CD4-positive, alpha-beta memory T cell (primary cell): ENCODE data around the gene TNK2. TPM values are rescaled to one million over a fixed set of nuclear protein-coding genes. Genes with fewer than 3 reads are reported as not detected.
"Not testable (repeated sequence)": the region's sequence is repeated elsewhere in the genome, so short reads cannot be mapped to it uniquely, and the experiment has no call there.

Experiments used
- CTCF ChIA-PET: fragments of 350-600 bp; sonication (Branson Sonifier 250); formaldehyde crosslinking; loops from one replicate; lab custom pipeline; 2021; ENCODE audit warnings: inconsistent platforms; ENCODE audit not compliant: partially characterized antibody; lab: Charles Lee
- POLR2A ChIA-PET: fragments of 350-600 bp; sonication (Branson Sonifier 250); formaldehyde crosslinking; loops from one replicate; lab custom pipeline; 2021; ENCODE audit not compliant: partially characterized antibody; lab: Charles Lee
- DNase-seq, 5 donors: peaks; one replicate each; pipeline versions ENCODE4 v3.0.0 to v3.0.0-alpha.2; 2020 to 2022; ENCODE audit warnings: mixed read lengths in 1 of 5
- H3K27ac ChIP-seq: one replicate; pipeline ENCODE4 v1.7.0; 2013; ENCODE audit warnings: low read depth, low read length
- H3K27me3 ChIP-seq: 2 replicates; pipeline ENCODE4 v1.7.0; 2013; ENCODE audit warnings: mild to moderate bottlenecking, low read length, moderate library complexity; ENCODE audit not compliant: insufficient read depth
- H3K36me3 ChIP-seq: 2 replicates; pipeline ENCODE4 v1.7.0; 2013; ENCODE audit warnings: mild to moderate bottlenecking, low read length, moderate library complexity; ENCODE audit not compliant: insufficient read depth
- H3K4me1 ChIP-seq: 2 replicates; pipeline ENCODE4 v1.7.0; 2013; ENCODE audit warnings: mild to moderate bottlenecking, low read length, moderate library complexity; ENCODE audit not compliant: insufficient read depth
- H3K4me3 ChIP-seq, 2 donors: one replicate each; pipeline ENCODE4 v1.7.0; 2013; ENCODE audit warnings: low read length in 2 of 2, mild to moderate bottlenecking in 1 of 2
- H3K9me3 ChIP-seq, 2 donors: one replicate each; pipeline ENCODE4 v1.7.0; 2013; ENCODE audit warnings: low read length in 2 of 2, control low read depth in 1 of 2; ENCODE audit not compliant: control insufficient read depth in 1 of 2
- H3K27ac Mint-ChIP-seq, 7 donors: one replicate each; pipeline ENCODE4 v1.8.0; 2020 to 2021; ENCODE audit warnings: mixed read lengths in 7 of 7, mild to moderate bottlenecking in 6 of 7, inconsistent platforms in 3 of 7, moderate library complexity in 3 of 7
- H3K27me3 Mint-ChIP-seq, 2 donors: one replicate each; pipeline ENCODE4 v1.8.0; 2020 to 2021; ENCODE audit warnings: mixed read lengths in 2 of 2
- H3K36me3 Mint-ChIP-seq, 2 donors: one replicate each; pipeline ENCODE4 v1.8.0; 2020 to 2021; ENCODE audit warnings: mixed read lengths in 2 of 2, inconsistent platforms in 1 of 2, mild to moderate bottlenecking in 1 of 2
- H3K4me1 Mint-ChIP-seq, 4 donors: one replicate each; pipeline ENCODE4 v1.8.0; 2020 to 2021; ENCODE audit warnings: mixed read lengths in 4 of 4, mild to moderate bottlenecking in 1 of 4
- H3K4me3 Mint-ChIP-seq, 8 donors: one replicate each; pipeline ENCODE4 v1.8.0; 2020 to 2021; ENCODE audit warnings: mixed read lengths in 8 of 8, mild to moderate bottlenecking in 7 of 8, moderate library complexity in 6 of 8, inconsistent platforms in 3 of 8
- H3K9me3 Mint-ChIP-seq, 8 donors: one replicate each; pipeline ENCODE4 v1.8.0; 2020 to 2021; ENCODE audit warnings: mixed read lengths in 8 of 8, mild to moderate bottlenecking in 5 of 8, inconsistent platforms in 3 of 8, moderate library complexity in 1 of 8
- intact Hi-C: fragments of 100-400 bp; cut with micrococcal nuclease; formaldehyde crosslinking; loops from one replicate; pipeline ENCODE4 v1.15.1; 2023
- polyA plus RNA-seq, 2 donors: library from polyadenylated mRNA; unstranded; fragments of 300-500 nt; fragmentation: Illumina TruSeq; gene quantifications; one replicate each; pipeline ENCODE4 v1.2.3, GENCODE V29; 2021
- total RNA-seq, 2 experiments: library from RNA; stranded (reverse); gene quantifications; one replicate each; pipeline ENCODE4 v1.2.3, GENCODE V29; 2021

Gene TNK2
- total and polyA plus RNA-seq, 4 experiments from 2014 or later, result 0.18 to 164 (median 69.9) TPM

- H3K4me1 Mint-ChIP-seq, result no peaks in the 10 kb centered on the region
- H3K4me3 Mint-ChIP-seq, result no peak overlapping the region
- CTCF ChIA-PET, result no interaction called here
- no peak overlapping the region for H3K27ac Mint-ChIP-seq
- no peaks in the 10 kb centered on the region for H3K27me3 ChIP-seq
- intact Hi-C loops, result no loop called here
- H3K36me3 ChIP-seq, result no peaks in the 10 kb centered on the region
- DNase-seq, result no peak
- no peaks in the 10 kb centered on the region for H3K36me3 Mint-ChIP-seq
- no peaks in the 10 kb centered on the region for H3K4me1 ChIP-seq
- POLR2A ChIA-PET, result no interaction called here
- no peak overlapping the region for H3K4me3 ChIP-seq
- no peak overlapping the region for H3K27ac ChIP-seq
- H3K9me3 ChIP-seq, result no peaks in the 10 kb centered on the region
- peaks cover 0 to 4% of the 10 kb centered on the region in 2 donors for H3K27me3 Mint-ChIP-seq
- no peaks in the 10 kb centered on the region for H3K9me3 Mint-ChIP-seq
These were observed 87.5 kb downstream of the TNK2 start for GRCh38 chr3:195820901-195821300.

- ChIA-PET CTCF (interaction anchor here (1.1 kb wide), 1 partner anchor 31 kb away, joined by 4 read pairs; no protein-coding TSS in a partner anchor), POLR2A (no interaction called here)
- Mint-ChIP-seq H3K27ac (no peak overlapping the region), H3K4me3 (no peak overlapping the region), H3K36me3 (no peaks in the 10 kb centered on the region), H3K4me1 (no peaks in the 10 kb centered on the region), H3K9me3 (no peaks in the 10 kb centered on the region), H3K27me3 (peaks cover 0 to 4% of the 10 kb centered on the region in 2 donors)
- no peak overlapping the region for H3K27ac ChIP-seq
- intact Hi-C loops, result no loop called here
- H3K9me3 ChIP-seq, result no peaks in the 10 kb centered on the region
- DNase-seq, result no peak
- no peaks in the 10 kb centered on the region for H3K36me3 ChIP-seq
- H3K4me3 ChIP-seq, result no peak overlapping the region
- no peaks in the 10 kb centered on the region for H3K4me1 ChIP-seq
- H3K27me3 ChIP-seq, result no peaks in the 10 kb centered on the region
These were observed 88.2 kb downstream of the TNK2 start for GRCh38 chr3:195820186-195820585.

GRCh38 chr3:195818301-195818700, 90.0 kb downstream of the TNK2 start:
- no peak for DNase-seq
- Mint-ChIP-seq H3K4me3 (no peak overlapping the region), H3K9me3 (no peaks in the 10 kb centered on the region), H3K36me3 (no peaks in the 10 kb centered on the region), H3K27me3 (peaks cover 2 to 7% of the 10 kb centered on the region in 2 donors), H3K4me1 (no peaks in the 10 kb centered on the region), H3K27ac (peak overlapping the region in 1 of 7 donors; percentile 60)
- no peaks in the 10 kb centered on the region for H3K4me1 ChIP-seq
- no peak overlapping the region for H3K27ac ChIP-seq
- no peaks in the 10 kb centered on the region for H3K9me3 ChIP-seq
- no peaks in the 10 kb centered on the region for H3K36me3 ChIP-seq
- CTCF ChIA-PET, result no interaction called here
- H3K4me3 ChIP-seq, result no peak overlapping the region
- intact Hi-C loops, result no loop called here
- POLR2A ChIA-PET, result no interaction called here
- no peaks in the 10 kb centered on the region for H3K27me3 ChIP-seq

- Mint-ChIP-seq H3K9me3 (no peaks in the 10 kb centered on the region), H3K4me1 (no peaks in the 10 kb centered on the region), H3K27me3 (peaks cover 2 to 7% of the 10 kb centered on the region in 2 donors), H3K27ac (peak overlapping the region in 3 of 7 donors; percentile 12 to 64 (median 41)), H3K36me3 (no peaks in the 10 kb centered on the region), H3K4me3 (no peak overlapping the region)
- no peak overlapping the region for H3K4me3 ChIP-seq
- DNase-seq, result no peak
- intact Hi-C loops, result no loop called here
- ChIA-PET POLR2A (no interaction called here), CTCF (no interaction called here)
- no peak overlapping the region for H3K27ac ChIP-seq
- no peaks in the 10 kb centered on the region for H3K27me3 ChIP-seq
- H3K4me1 ChIP-seq, result no peaks in the 10 kb centered on the region
- H3K36me3 ChIP-seq, result no peaks in the 10 kb centered on the region
- H3K9me3 ChIP-seq, result no peaks in the 10 kb centered on the region
These were observed 90.7 kb downstream of the TNK2 start for GRCh38 chr3:195817578-195818135.

- H3K4me1 ChIP-seq, H3K27me3 Mint-ChIP-seq, POLR2A ChIA-PET, H3K36me3 ChIP-seq, intact Hi-C loops, H3K9me3 Mint-ChIP-seq, H3K9me3 ChIP-seq, CTCF ChIA-PET, H3K27ac ChIP-seq, H3K36me3 Mint-ChIP-seq, H3K4me3 ChIP-seq, H3K4me1 Mint-ChIP-seq, H3K27me3 ChIP-seq, H3K4me3 Mint-ChIP-seq: not testable (repeated sequence)
- peak overlapping the region in 1 of 7 donors; percentile 37 for H3K27ac Mint-ChIP-seq
- peak in 1 of 5 donors; percentile 8 for DNase-seq
These were observed 92.0 kb downstream of the TNK2 start for GRCh38 chr3:195816276-195816913.

- no peaks in the 10 kb centered on the region for H3K4me1 ChIP-seq
- POLR2A ChIA-PET, result no interaction called here
- H3K9me3 ChIP-seq, result no peaks in the 10 kb centered on the region
- Mint-ChIP-seq H3K27ac (peak overlapping the region in 1 of 7 donors; percentile 15), H3K9me3 (no peaks in the 10 kb centered on the region), H3K4me1 (no peaks in the 10 kb centered on the region), H3K27me3 (peaks cover 2 to 6% of the 10 kb centered on the region in 2 donors), H3K4me3 (no peak overlapping the region), H3K36me3 (no peaks in the 10 kb centered on the region)
- no peak overlapping the region for H3K27ac ChIP-seq
- no peak overlapping the region for H3K4me3 ChIP-seq
- peak in 1 of 5 donors; percentile 7 for DNase-seq
- H3K27me3 ChIP-seq, result no peaks in the 10 kb centered on the region
- CTCF ChIA-PET, result interaction anchor here (1.5 kb wide), 1 partner anchor 35 kb away, joined by 3 read pairs; no protein-coding TSS in a partner anchor
- intact Hi-C loops, result no loop called here
- H3K36me3 ChIP-seq, result no peaks in the 10 kb centered on the region
These were observed 93.1 kb downstream of the TNK2 start for GRCh38 chr3:195815169-195815771.

- Histone ChIP-seq H3K4me3 (no peak overlapping the region), H3K36me3 (no peaks in the 10 kb centered on the region), H3K27me3 (no peaks in the 10 kb centered on the region), H3K9me3 (no peaks in the 10 kb centered on the region), H3K27ac (no peak overlapping the region), H3K4me1 (no peaks in the 10 kb centered on the region)
- no peak overlapping the region for H3K27ac Mint-ChIP-seq
- no peak overlapping the region for H3K4me3 Mint-ChIP-seq
- H3K4me1 Mint-ChIP-seq, result no peaks in the 10 kb centered on the region
- intact Hi-C loops, result no loop called here
- H3K9me3 Mint-ChIP-seq, result no peaks in the 10 kb centered on the region
- H3K36me3 Mint-ChIP-seq, result no peaks in the 10 kb centered on the region
- ChIA-PET POLR2A (no interaction called here), CTCF (interaction anchor here (1.2 to 1.5 kb wide), 2 partner anchors 10 to 36 kb away, joined by 3 read pairs; no protein-coding TSS in a partner anchor)
- no peak for DNase-seq
- peaks cover 2 to 6% of the 10 kb centered on the region in 2 donors for H3K27me3 Mint-ChIP-seq
These were observed 94.3 kb downstream of the TNK2 start for GRCh38 chr3:195813916-195814640.
